ENCODE measurements around the gene TOMM70. TPM values are rescaled to one million over a fixed set of nuclear protein-coding genes. Genes with fewer than 3 reads are reported as not detected.

TOMM70 gene
- total RNA-seq, 1 experiment from 2014 or later = 59.2 TPM

- Mint-ChIP-seq H3K4me3 (no peak overlapping the region), H3K27me3 (ENCODE audit: low read depth) (no peaks in the 10 kb centered on the region), H3K27ac (peak overlapping the region; percentile 68; the same call in 1 of the 2 replicates), H3K4me1 (peaks cover 34% of the 10 kb centered on the region), H3K9me3 (no peaks in the 10 kb centered on the region), H3K36me3 (no peaks in the 10 kb centered on the region)
- ChIA-PET CTCF (no interaction called here), POLR2A (interaction anchor here (0.5 kb wide), 1 partner anchor 572 kb away, joined by 4 read pairs; no protein-coding TSS in a partner anchor)
- DNase-seq (ENCODE audit: low spot score) (no peak), ATAC-seq (no peak)
- TF ChIP-seq CTCF (IDR thresholded peaks at IDR 0.05) (no peak), NFYB (CRISPR knock-in tag; conservative IDR thresholded peaks at IDR 0.05; ENCODE audit: low read depth) (no peak), AFF4 (CRISPR knock-in tag; IDR thresholded peaks at IDR 0.05; ENCODE audit: borderline replicate concordance) (no peak), NR2C2 (CRISPR knock-in tag; IDR thresholded peaks at IDR 0.05) (no peak), RORB (CRISPR knock-in tag; IDR thresholded peaks at IDR 0.05) (no peak), MXD4 (CRISPR knock-in tag; IDR thresholded peaks at IDR 0.05; ENCODE audit: borderline replicate concordance) (no peak), ZNF138 (CRISPR knock-in tag; conservative IDR thresholded peaks at IDR 0.05) (no peak), ZNF232 (CRISPR knock-in tag; IDR thresholded peaks at IDR 0.05) (no peak)
These were observed 5.0 kb downstream of the TOMM70 start for GRCh38 chr3:100395679-100396431.

GRCh38 chr3:100389025-100389424, 11.9 kb downstream of the TOMM70 start:
- ChIA-PET CTCF (no interaction called here), POLR2A (no interaction called here)
- DNase-seq (ENCODE audit: low spot score) (no peak), ATAC-seq (no peak)
- H3K36me3 Mint-ChIP-seq = peaks cover 35% of the 10 kb centered on the region
- no peak overlapping the region for H3K27ac Mint-ChIP-seq
- H3K4me1 Mint-ChIP-seq = peaks cover 5% of the 10 kb centered on the region
- TF ChIP-seq MAX (CRISPR knock-in tag; IDR thresholded peaks at IDR 0.05) (no peak), USF2 (CRISPR knock-in tag; IDR thresholded peaks at IDR 0.05) (no peak), ZNF512 (CRISPR knock-in tag; IDR thresholded peaks at IDR 0.05; ENCODE audit: borderline replicate concordance) (no peak), NR3C1 (CRISPR knock-in tag; conservative IDR thresholded peaks at IDR 0.05; ENCODE audit: low read depth) (no peak), PRRX2 (CRISPR knock-in tag; IDR thresholded peaks at IDR 0.05) (no peak), ZNF396 (CRISPR knock-in tag; IDR thresholded peaks at IDR 0.05; ENCODE audit: borderline replicate concordance) (no peak), NR1H2 (CRISPR knock-in tag; IDR thresholded peaks at IDR 0.05) (no peak), ZNF317 (CRISPR knock-in tag; IDR thresholded peaks at IDR 0.05; ENCODE audit: borderline replicate concordance, low read depth) (no peak), GTF2I (CRISPR knock-in tag; conservative IDR thresholded peaks at IDR 0.05) (no peak), ZNF416 (CRISPR knock-in tag; IDR thresholded peaks at IDR 0.05) (no peak), SMAD4 (CRISPR knock-in tag; IDR thresholded peaks at IDR 0.05) (no peak), SOX15 (CRISPR knock-in tag; IDR thresholded peaks at IDR 0.05) (no peak), KAT7 (CRISPR knock-in tag; IDR thresholded peaks at IDR 0.05; ENCODE audit: borderline replicate concordance) (no peak), PREB (CRISPR knock-in tag; IDR thresholded peaks at IDR 0.05; ENCODE audit: borderline replicate concordance) (no peak), HMGXB4 (CRISPR knock-in tag; IDR thresholded peaks at IDR 0.05) (no peak)
- peaks cover 11% of the 10 kb centered on the region for H3K9me3 Mint-ChIP-seq
- H3K4me3 Mint-ChIP-seq = no peak overlapping the region
- no peaks in the 10 kb centered on the region for H3K27me3 Mint-ChIP-seq (ENCODE audit: low read depth)
